NB4 (cell line): ENCODE data around the gene SYT12.

Experiments
- CTCF ChIP-seq: IDR thresholded peaks from one replicate; pipeline ENCODE4 v1.5.1; 2012; ENCODE audit warnings: low read depth, low read length
- POLR2A ChIP-seq: IDR thresholded peaks from 2 replicates; pipeline ENCODE4 v1.6.1; 2011; ENCODE audit warnings: mild to moderate bottlenecking; ENCODE audit not compliant: insufficient read length; ENCODE audit errors: extremely low read depth

- TF ChIP-seq CTCF = no peak
- no peak for TF ChIP-seq POLR2A
These were observed 23.4 kb upstream of the SYT12 start for GRCh38 chr11:66999555-66999954.
